PC-3 (cell line): ENCODE results near the gene SRD5A2. TPM values are rescaled to one million over a fixed set of nuclear protein-coding genes. Genes with fewer than 3 reads are reported as not detected.

Experiments
- ATAC-seq: fragments of 200-7000 bp; cut with Tn5 transposase; 2 replicates; pipeline ENCODE4 v1.9.1; 2020; ENCODE audit warnings: mild to moderate bottlenecking, moderate library complexity
- BruUV-seq: library from RNA; stranded (reverse); fragments of 400-500 nt; replicated peaks from 2 replicates; lab custom pipeline; 2021; lab: Mats Ljungman, UMichigan
- CTCF ChIA-PET: fragments of 300-600 bp; sonication (Branson Sonifier 250); formaldehyde crosslinking; loops from one replicate; lab custom pipeline; 2022; ENCODE audit warnings: antibody characterized with exemption; lab: Charles Lee
- POLR2A ChIA-PET: fragments of 300-600 bp; sonication (Branson Sonifier 250); formaldehyde crosslinking; loops from one replicate; lab custom pipeline; 2022; ENCODE audit warnings: antibody characterized with exemption; ENCODE audit not compliant: unreplicated experiment; lab: Charles Lee
- DNase-seq: peaks from one replicate; pipeline ENCODE4 v3.0.0-alpha.2; 2015
- H2AFZ ChIP-seq: fragments of 300-600 bp; sonication (generic); 2 replicates; pipeline ENCODE4 v1.6.0; 2016; ENCODE audit warnings: antibody characterized with exemption, low read length
- H3F3A ChIP-seq: fragments of 300-600 bp; sonication (generic); one replicate; pipeline ENCODE4 v1.6.0; 2017; ENCODE audit warnings: antibody characterized with exemption, low read length, control low read depth, mild to moderate bottlenecking; ENCODE audit not compliant: unreplicated experiment
- H3K27ac ChIP-seq: fragments of 300-600 bp; sonication (generic); 2 replicates; pipeline ENCODE4 v1.5.1; 2016; ENCODE audit warnings: mild to moderate bottlenecking, low read length
- H3K27me3 ChIP-seq: fragments of 300-600 bp; sonication (generic); 2 replicates; pipeline ENCODE4 v1.6.1; 2016; ENCODE audit warnings: low read length, mixed read lengths
- H3K36me3 ChIP-seq: fragments of 300-600 bp; sonication (generic); 2 replicates; pipeline ENCODE4 v1.6.1; 2016; ENCODE audit warnings: low read depth, mixed run types, low read length, mixed read lengths
- H3K4me1 ChIP-seq: fragments of 300-600 bp; sonication (generic); 2 replicates; pipeline ENCODE4 v1.5.1; 2016; ENCODE audit warnings: low read length; ENCODE audit not compliant: insufficient read depth
- H3K4me2 ChIP-seq: fragments of 300-600 bp; sonication (generic); 2 replicates; pipeline ENCODE4 v1.6.0; 2016; ENCODE audit warnings: low read length
- H3K4me3 ChIP-seq: fragments of 300-600 bp; sonication (generic); 2 replicates; pipeline ENCODE4 v1.5.1; 2016; ENCODE audit warnings: mild to moderate bottlenecking, low read length, mixed read lengths
- H3K79me2 ChIP-seq: fragments of 300-600 bp; sonication (generic); 2 replicates; pipeline ENCODE4 v1.6.1; 2017; ENCODE audit warnings: low read length, mixed read lengths
- H3K9ac ChIP-seq: fragments of 300-600 bp; sonication (generic); 2 replicates; pipeline ENCODE4 v1.6.0; 2016; ENCODE audit warnings: mild to moderate bottlenecking, low read length
- H3K9me2 ChIP-seq: fragments of 300-600 bp; sonication (generic); replicated peaks from 2 replicates; pipeline ENCODE4 v1.6.1; 2016; ENCODE audit warnings: mixed run types, low read length, mixed read lengths
- H3K9me3 ChIP-seq: fragments of 300-600 bp; sonication (generic); 2 replicates; pipeline ENCODE4 v1.6.1; 2016; ENCODE audit warnings: low read length, mixed read lengths
- H4K20me1 ChIP-seq: fragments of 300-600 bp; sonication (generic); 2 replicates; pipeline ENCODE4 v1.6.1; 2016; ENCODE audit warnings: low read length, mixed read lengths
- CTCF ChIP-seq: fragments of 300-600 bp; sonication (generic); conservative IDR thresholded peaks from 2 replicates; pipeline ENCODE4 v1.5.1; 2017; ENCODE audit warnings: antibody characterized with exemption, low read depth, mild to moderate bottlenecking, low read length
- EZH2 ChIP-seq: fragments of 300-600 bp; sonication (generic); IDR thresholded peaks from one replicate; pipeline ENCODE4 v1.6.1; 2017; ENCODE audit warnings: antibody characterized with exemption, mild to moderate bottlenecking, low read length; ENCODE audit not compliant: unreplicated experiment
- EZH2phosphoT487 ChIP-seq: fragments of 300-600 bp; sonication (generic); IDR thresholded peaks from 2 replicates; pipeline ENCODE4 v1.6.1; 2018; ENCODE audit warnings: mild to moderate bottlenecking, antibody characterized with exemption, low read length, borderline replicate concordance
- intact Hi-C: fragments of 100-400 bp; cut with micrococcal nuclease; formaldehyde crosslinking; loops from 2 replicates; pipeline ENCODE4 v1.9.0; 2023
- total RNA-seq: library from RNA; depleted of rRNA; stranded (reverse); fragments of >200 nt; gene quantifications from 2 replicates; pipeline ENCODE4 v1.2.3, GENCODE V29; 2014

SRD5A2 gene
- total RNA-seq, 1 experiment from 2014 or later, result 0.07 TPM

- H3K36me3 ChIP-seq, result no peaks in the 10 kb centered on the region
- no peak overlapping the region for H3K4me2 ChIP-seq
- peaks cover 35% of the 10 kb centered on the region for H3K27me3 ChIP-seq
- no peaks in the 10 kb centered on the region for H3K9me2 ChIP-seq
- H3K4me3 ChIP-seq, result no peak overlapping the region
- intact Hi-C loops, result loop anchor here (10.0 kb wide), 1 partner anchor 294 kb away; the partner anchor contains the start of gene EHD3
- no peak overlapping the region for H2AFZ ChIP-seq
- H3K4me1 ChIP-seq, result no peaks in the 10 kb centered on the region
- TF ChIP-seq EZH2 (no peak), CTCF (no peak), EZH2phosphoT487 (no peak)
- ATAC-seq (no peak), DNase-seq (no peak)
- CTCF ChIA-PET, result no interaction called here
- BruUV-seq, result no TSS peak
- H3F3A ChIP-seq, result no peaks in the 10 kb centered on the region
- no peak overlapping the region for H3K27ac ChIP-seq
- H3K9me3 ChIP-seq, result no peaks in the 10 kb centered on the region
- H4K20me1 ChIP-seq, result no peaks in the 10 kb centered on the region
- H3K9ac ChIP-seq, result no peak overlapping the region
- POLR2A ChIA-PET, result no interaction called here
- no peaks in the 10 kb centered on the region for H3K79me2 ChIP-seq
Observed at GRCh38 chr2:31529256-31529655, 51.5 kb downstream of the SRD5A2 start.

GRCh38 chr2:31528823-31529222 is 51.9 kb downstream of the SRD5A2 start:
- no peak overlapping the region for H3K27ac ChIP-seq
- no peak overlapping the region for H3K9ac ChIP-seq
- TF ChIP-seq EZH2phosphoT487, result no peak
- no peak for TF ChIP-seq CTCF
- TF ChIP-seq EZH2, result no peak
- H3K4me2 ChIP-seq, result no peak overlapping the region
- peaks cover 35% of the 10 kb centered on the region for H3K27me3 ChIP-seq
- BruUV-seq, result no TSS peak
- intact Hi-C loops, result loop anchor here (10.0 kb wide), 1 partner anchor 294 kb away; the partner anchor contains the start of gene EHD3
- no peaks in the 10 kb centered on the region for H4K20me1 ChIP-seq
- ChIA-PET POLR2A (no interaction called here), CTCF (no interaction called here)
- no peaks in the 10 kb centered on the region for H3K9me3 ChIP-seq
- no peaks in the 10 kb centered on the region for H3K79me2 ChIP-seq
- H3K36me3 ChIP-seq, result no peaks in the 10 kb centered on the region
- no peaks in the 10 kb centered on the region for H3K4me1 ChIP-seq
- DNase-seq, result no peak
- no peak overlapping the region for H2AFZ ChIP-seq
- H3K4me3 ChIP-seq, result no peak overlapping the region
- H3F3A ChIP-seq, result no peaks in the 10 kb centered on the region
- no peaks in the 10 kb centered on the region for H3K9me2 ChIP-seq
- ATAC-seq, result no peak

- intact Hi-C loops, result loop anchor here (10.0 kb wide), 1 partner anchor 292 kb away; the partner anchor contains the start of gene EHD3
- H3K9ac ChIP-seq, result no peak overlapping the region
- no peak overlapping the region for H3K4me3 ChIP-seq
- H3K27ac ChIP-seq, result no peak overlapping the region
- no peaks in the 10 kb centered on the region for H3K9me3 ChIP-seq
- H3K4me1 ChIP-seq, result no peaks in the 10 kb centered on the region
- ATAC-seq (no peak), DNase-seq (no peak)
- BruUV-seq, result no TSS peak
- no peaks in the 10 kb centered on the region for H3K36me3 ChIP-seq
- H3F3A ChIP-seq, result no peaks in the 10 kb centered on the region
- no peaks in the 10 kb centered on the region for H3K9me2 ChIP-seq
- no peak overlapping the region for H3K4me2 ChIP-seq
- CTCF ChIA-PET, result no interaction called here
- no peaks in the 10 kb centered on the region for H4K20me1 ChIP-seq
- H3K79me2 ChIP-seq, result no peaks in the 10 kb centered on the region
- no peak overlapping the region for H2AFZ ChIP-seq
- POLR2A ChIA-PET, result no interaction called here
- TF ChIP-seq EZH2 (no peak), CTCF (no peak), EZH2phosphoT487 (no peak)
- peaks cover 44% of the 10 kb centered on the region for H3K27me3 ChIP-seq
Observed at GRCh38 chr2:31526946-31527732, 53.6 kb downstream of the SRD5A2 start.
